IMR-90 (cell line): ENCODE results near the gene AK2. TPM values are rescaled to one million over a fixed set of nuclear protein-coding genes. Genes with fewer than 3 reads are reported as not detected.

Experiments used
- ATAC-seq: fragments of 200-7000 bp; cut with Tn5 transposase; 2 replicates; pipeline ENCODE4 v1.9.1; 2020; ENCODE audit warnings: low read depth, mild to moderate bottlenecking, moderate library complexity
- BruUV-seq: library from RNA; stranded (reverse); fragments of 400-500 nt; replicated peaks from 2 replicates; lab custom pipeline; 2021; lab: Mats Ljungman, UMichigan
- CTCF ChIA-PET: fragments of 300-600 bp; formaldehyde crosslinking; extraction: SDS; loops from one replicate; lab custom pipeline; 2021; ENCODE audit warnings: antibody characterized with exemption; lab: Yijun Ruan, JAX
- POLR2A ChIA-PET: fragments of 300-600 bp; sonication (Branson Sonifier 250); formaldehyde crosslinking; loops from one replicate; lab custom pipeline; 2022; ENCODE audit warnings: antibody characterized with exemption; ENCODE audit not compliant: unreplicated experiment; lab: Charles Lee
- DNase-seq: peaks from one replicate; pipeline ENCODE4 v3.0.0; 2013
- H2AFZ ChIP-seq: replicated peaks from 2 replicates; pipeline ENCODE3; 2013; ENCODE audit warnings: low read length, mild to moderate bottlenecking; ENCODE audit not compliant: poor library complexity
- H2AK5ac ChIP-seq: 2 replicates; pipeline ENCODE4 v1.6.1; 2013; ENCODE audit warnings: low read depth, low read length, inconsistent platforms
- H2AK9ac ChIP-seq: replicated peaks from 2 replicates; pipeline ENCODE3; 2013; ENCODE audit warnings: mild to moderate bottlenecking, low read depth, low read length, moderate library complexity; ENCODE audit not compliant: poor library complexity
- H2BK120ac ChIP-seq: 2 replicates; pipeline ENCODE4 v1.6.1; 2013; ENCODE audit warnings: low read depth, low read length, inconsistent platforms
- H2BK15ac ChIP-seq: 3 replicates; pipeline ENCODE4 v1.6.1; 2013; ENCODE audit warnings: low read depth, low read length, inconsistent platforms
- H2BK20ac ChIP-seq: 2 replicates; pipeline ENCODE4 v1.6.1; 2013; ENCODE audit warnings: low read depth, mild to moderate bottlenecking, inconsistent platforms, low read length, moderate library complexity
- H2BK5ac ChIP-seq: 2 replicates; pipeline ENCODE4 v1.6.1; 2013; ENCODE audit warnings: mild to moderate bottlenecking, low read depth, low read length, inconsistent platforms; ENCODE audit not compliant: poor library complexity, severe bottlenecking
- H3K14ac ChIP-seq: replicated peaks from 2 replicates; pipeline ENCODE4 v1.6.1; 2013; ENCODE audit warnings: low read depth, low read length, inconsistent platforms
- H3K18ac ChIP-seq: 2 replicates; pipeline ENCODE4 v1.6.1; 2013; ENCODE audit warnings: low read depth, low read length, control low read depth
- H3K23ac ChIP-seq: 2 replicates; pipeline ENCODE4 v1.6.1; 2013; ENCODE audit warnings: low read depth, low read length, inconsistent platforms
- H3K27ac ChIP-seq: 2 replicates; pipeline ENCODE4 v1.5.1; 2013; ENCODE audit warnings: mild to moderate bottlenecking, control low read depth, low read length; ENCODE audit not compliant: insufficient read depth
- H3K27me3 ChIP-seq: 2 replicates; pipeline ENCODE4 v1.6.1; 2013; ENCODE audit warnings: low read length; ENCODE audit not compliant: control insufficient read depth, insufficient read depth
- H3K36me3 ChIP-seq: 2 replicates; pipeline ENCODE4 v1.6.1; 2013; ENCODE audit warnings: low read length, mixed read lengths; ENCODE audit not compliant: control insufficient read depth, insufficient read depth
- H3K4ac ChIP-seq: 2 replicates; pipeline ENCODE4 v1.6.1; 2013; ENCODE audit warnings: low read depth, low read length, inconsistent platforms
- H3K4me1 ChIP-seq: 2 replicates; pipeline ENCODE4 v1.6.1; 2013; ENCODE audit warnings: low read length, mixed read lengths; ENCODE audit not compliant: control insufficient read depth, insufficient read depth
- H3K4me2 ChIP-seq: 2 replicates; pipeline ENCODE4 v1.6.1; 2013; ENCODE audit warnings: low read depth, mild to moderate bottlenecking, control low read depth, low read length, moderate library complexity
- H3K4me3 ChIP-seq: 2 replicates; pipeline ENCODE4 v1.5.1; 2013; ENCODE audit warnings: low read depth, mild to moderate bottlenecking, control low read depth, low read length, moderate library complexity; ENCODE audit not compliant: insufficient read depth
- H3K56ac ChIP-seq: 2 replicates; pipeline ENCODE4 v1.6.1; 2013; ENCODE audit warnings: low read length, inconsistent platforms; ENCODE audit not compliant: insufficient read depth; ENCODE audit errors: extremely low read depth
- H3K79me1 ChIP-seq, 2 experiments: 2 replicates each; pipeline ENCODE4 v1.6.1; 2013; ENCODE audit warnings: low read length in 2 of 2, inconsistent platforms in 1 of 2, low read depth in 1 of 2
- H3K9ac ChIP-seq: 2 replicates; pipeline ENCODE4 v1.6.1; 2013; ENCODE audit warnings: low read depth, low read length, control low read depth
- H3K9me1 ChIP-seq: 2 replicates; pipeline ENCODE4 v1.6.1; 2013; ENCODE audit warnings: low read length, inconsistent platforms; ENCODE audit not compliant: insufficient read depth
- H3K9me3 ChIP-seq: 2 replicates; pipeline ENCODE4 v1.6.1; 2013; ENCODE audit warnings: low read length; ENCODE audit not compliant: control insufficient read depth, insufficient read depth
- H4K20me1 ChIP-seq: 2 replicates; pipeline ENCODE4 v1.6.1; 2013; ENCODE audit warnings: low read length, inconsistent platforms; ENCODE audit not compliant: insufficient read depth
- H4K5ac ChIP-seq: 2 replicates; pipeline ENCODE4 v1.6.1; 2013; ENCODE audit warnings: mild to moderate bottlenecking, low read depth, low read length, control low read depth
- H4K8ac ChIP-seq, 2 experiments: 2 replicates each; pipeline ENCODE4 v1.6.1; 2013; ENCODE audit warnings: low read depth in 2 of 2, low read length in 2 of 2, control low read depth in 1 of 2, inconsistent platforms in 1 of 2
- H4K91ac ChIP-seq: 2 replicates; pipeline ENCODE4 v1.6.1; 2013; ENCODE audit warnings: low read depth, low read length, inconsistent platforms; ENCODE audit not compliant: insufficient read depth
- CEBPB ChIP-seq: IDR thresholded peaks from 2 replicates; pipeline ENCODE4 v1.6.1; 2012; ENCODE audit warnings: low read depth, low read length, improper control_type of control experiment
- CTCF ChIP-seq: conservative IDR thresholded peaks from 2 replicates; pipeline ENCODE4 v1.5.1; 2012; ENCODE audit warnings: mild to moderate bottlenecking, low read depth, low read length, improper control_type of control experiment
- MAFK ChIP-seq: IDR thresholded peaks from 2 replicates; pipeline ENCODE4 v1.6.1; 2012; ENCODE audit warnings: low read depth, low read length, improper control_type of control experiment
- MXI1 ChIP-seq: IDR thresholded peaks from 2 replicates; pipeline ENCODE4 v1.6.1; 2012; ENCODE audit warnings: low read depth, mild to moderate bottlenecking, low read length, moderate library complexity, borderline replicate concordance
- NFE2L2 ChIP-seq: fragments of 150-350 bp; IDR thresholded peaks from 2 replicates; pipeline ENCODE4 v1.6.1; 2016; ENCODE audit warnings: low read depth, mild to moderate bottlenecking, low read length
- POLR2A ChIP-seq: IDR thresholded peaks from 2 replicates; pipeline ENCODE4 v1.6.1; 2012; ENCODE audit warnings: mild to moderate bottlenecking, low read depth, low read length
- RAD21 ChIP-seq: IDR thresholded peaks from 2 replicates; pipeline ENCODE4 v1.6.1; 2012; ENCODE audit warnings: low read length, improper control_type of control experiment
- RCOR1 ChIP-seq: IDR thresholded peaks from 2 replicates; pipeline ENCODE4 v1.6.1; 2012; ENCODE audit warnings: mild to moderate bottlenecking, low read length, improper control_type of control experiment; ENCODE audit not compliant: insufficient replicate concordance
- RFX5 ChIP-seq: IDR thresholded peaks from 2 replicates; pipeline ENCODE4 v1.8.0; 2012; ENCODE audit warnings: low read depth, mild to moderate bottlenecking, low read length, moderate library complexity
- SMC3 ChIP-seq: fragments of 150-350 bp; IDR thresholded peaks from 2 replicates; pipeline ENCODE4 v1.6.1; 2016; ENCODE audit warnings: low read depth, mild to moderate bottlenecking, antibody characterized with exemption, low read length, moderate library complexity
- WGBS, 2 experiments: methylation state at CpG; one replicate each; pipeline versions ENCODE4 v1.1.5 to v1.1.7; 2013; ENCODE audit warnings: missing lambda C conversion rate in 2 of 2; ENCODE audit not compliant: insufficient read length in 1 of 2; ENCODE audit errors: extremely low coverage in 2 of 2; 5-methylcytosine and 5-hydroxymethylcytosine counted together
- dilution Hi-C: fragments of 300-500 bp; cut with HindIII; formaldehyde crosslinking; loops from one replicate; pipeline ENCODE4 v1.14.3; 2018; ENCODE audit warnings: low sequenced_read_pairs; ENCODE audit not compliant: unreplicated experiment
- in situ Hi-C: fragments of 300-500 bp; cut with MboI; formaldehyde crosslinking; loops from 3 replicates; pipeline ENCODE4 v1.14.3; 2019; ENCODE audit warnings: low sequenced_read_pairs, inconsistent platforms, mixed read lengths
- intact Hi-C: fragments of 100-400 bp; cut with micrococcal nuclease; formaldehyde crosslinking; loops from 2 replicates; pipeline ENCODE4 v1.10.0; 2022
- polyA plus RNA-seq, 3 experiments: library from polyadenylated mRNA; depleted of rRNA; stranded (reverse); fragments of >200 nt; gene quantifications; 2 replicates each; pipeline ENCODE4 v1.2.3, GENCODE V29; 2012; ENCODE audit warnings: low replicate concordance in 1 of 3
- total RNA-seq: library from RNA; depleted of rRNA; stranded (reverse); fragments of >200 nt; gene quantifications from 2 replicates; pipeline ENCODE4 v1.2.3, GENCODE V29; 2012

AK2 gene
- total and polyA plus RNA-seq, 2 of the 4 experiments (the other 2 are of a cell fraction): 118 to 203 TPM

GRCh38 chr1:33021567-33022431 lies 14.9 kb downstream of the AK2 start:
- intact Hi-C loops: no loop called here
- CTCF ChIA-PET: interaction anchor here (0.6 to 0.7 kb wide), 2 partner anchors 8 to 29 kb away, joined by 5 read pairs; no protein-coding TSS in a partner anchor
- H3K9ac ChIP-seq: no peak overlapping the region
- no peak overlapping the region for H3K18ac ChIP-seq
- H3K4me1 ChIP-seq: no peaks in the 10 kb centered on the region
- TF ChIP-seq SMC3: no peak
- no peak for TF ChIP-seq RFX5
- no peak for TF ChIP-seq MXI1
- no peak for TF ChIP-seq RAD21
- TF ChIP-seq CEBPB: no peak
- no peak for TF ChIP-seq NFE2L2
- no peak for TF ChIP-seq CTCF
- no peak for TF ChIP-seq RCOR1
- no peak for TF ChIP-seq POLR2A
- no peak for TF ChIP-seq MAFK
- dilution Hi-C loops: no loop called here
- no peak overlapping the region for H4K8ac ChIP-seq
- no peak overlapping the region for H2AK9ac ChIP-seq
- H3K36me3 ChIP-seq: peaks cover 49% of the 10 kb centered on the region
- H2BK20ac ChIP-seq: no peak overlapping the region
- no peak overlapping the region for H3K4ac ChIP-seq
- H3K27ac ChIP-seq: no peak overlapping the region
- ATAC-seq (no peak), DNase-seq (no peak)
- H3K4me2 ChIP-seq: no peak overlapping the region
- H2BK5ac ChIP-seq: no peak overlapping the region
- H3K23ac ChIP-seq: no peak overlapping the region
- no peak overlapping the region for H2AFZ ChIP-seq
- POLR2A ChIA-PET: interaction anchor here (0.6 kb wide), 1 partner anchor 94 kb away, joined by 4 read pairs; no protein-coding TSS in a partner anchor
- H3K9me1 ChIP-seq: peaks cover 6% of the 10 kb centered on the region; the same call in 1 of the 2 replicates
- H3K79me1 ChIP-seq: peaks cover 19 to 32% of the 10 kb centered on the region in 2 experiments
- H4K91ac ChIP-seq: no peak overlapping the region
- in situ Hi-C loops: no loop called here
- H2BK120ac ChIP-seq: no peak overlapping the region
- 100% methylated on average over 1 of the region's 4 CpGs; no CpG with 5 or more reads in 1 of the 2 experiments for WGBS, 2 experiments
- peaks cover 3% of the 10 kb centered on the region; the same call in 1 of the 2 replicates for H4K20me1 ChIP-seq
- no TSS peak for BruUV-seq
- H3K9me3 ChIP-seq: no peaks in the 10 kb centered on the region
- H2BK15ac ChIP-seq: no peak overlapping the region
- H3K27me3 ChIP-seq: no peaks in the 10 kb centered on the region
- no peak overlapping the region for H2AK5ac ChIP-seq
- no peak overlapping the region for H3K56ac ChIP-seq
- H4K5ac ChIP-seq: no peak overlapping the region
- no peak overlapping the region for H3K14ac ChIP-seq
- H3K4me3 ChIP-seq: no peak overlapping the region
